ENCODE data around the gene GLI1. TPM values are rescaled to one million over a fixed set of nuclear protein-coding genes. Genes with fewer than 3 reads are reported as not detected.

The GLI1 gene
- total and polyA plus RNA-seq, 2 of the 13 experiments (the other 11 are each of a cell fraction or from before 2014, with no cell fraction given), result 0.09 to 0.20 TPM

DNA sequence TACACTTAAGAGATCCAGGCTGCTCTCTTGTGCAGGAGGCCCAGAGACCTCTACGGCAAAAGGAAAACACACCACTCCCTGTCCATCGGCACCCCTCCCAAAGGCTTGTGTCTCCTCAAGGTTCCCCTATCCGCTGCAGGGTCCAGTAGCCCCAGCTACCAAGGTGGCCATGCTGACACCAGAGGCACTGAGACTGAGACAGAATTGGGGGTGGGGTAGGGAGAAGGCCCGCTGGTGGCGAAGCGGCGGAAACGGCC is 60.1 kb downstream of the GLI1 start (continued):
- no peak for TF ChIP-seq HNF4G (IDR thresholded peaks at IDR 0.05; ENCODE audit: borderline replicate concordance, low read depth, low read length)
- TF ChIP-seq HNF4G (CRISPR knock-in tag; IDR thresholded peaks at IDR 0.05; ENCODE audit: borderline replicate concordance, low read depth), result no peak
- TF ChIP-seq, protein P1, sequence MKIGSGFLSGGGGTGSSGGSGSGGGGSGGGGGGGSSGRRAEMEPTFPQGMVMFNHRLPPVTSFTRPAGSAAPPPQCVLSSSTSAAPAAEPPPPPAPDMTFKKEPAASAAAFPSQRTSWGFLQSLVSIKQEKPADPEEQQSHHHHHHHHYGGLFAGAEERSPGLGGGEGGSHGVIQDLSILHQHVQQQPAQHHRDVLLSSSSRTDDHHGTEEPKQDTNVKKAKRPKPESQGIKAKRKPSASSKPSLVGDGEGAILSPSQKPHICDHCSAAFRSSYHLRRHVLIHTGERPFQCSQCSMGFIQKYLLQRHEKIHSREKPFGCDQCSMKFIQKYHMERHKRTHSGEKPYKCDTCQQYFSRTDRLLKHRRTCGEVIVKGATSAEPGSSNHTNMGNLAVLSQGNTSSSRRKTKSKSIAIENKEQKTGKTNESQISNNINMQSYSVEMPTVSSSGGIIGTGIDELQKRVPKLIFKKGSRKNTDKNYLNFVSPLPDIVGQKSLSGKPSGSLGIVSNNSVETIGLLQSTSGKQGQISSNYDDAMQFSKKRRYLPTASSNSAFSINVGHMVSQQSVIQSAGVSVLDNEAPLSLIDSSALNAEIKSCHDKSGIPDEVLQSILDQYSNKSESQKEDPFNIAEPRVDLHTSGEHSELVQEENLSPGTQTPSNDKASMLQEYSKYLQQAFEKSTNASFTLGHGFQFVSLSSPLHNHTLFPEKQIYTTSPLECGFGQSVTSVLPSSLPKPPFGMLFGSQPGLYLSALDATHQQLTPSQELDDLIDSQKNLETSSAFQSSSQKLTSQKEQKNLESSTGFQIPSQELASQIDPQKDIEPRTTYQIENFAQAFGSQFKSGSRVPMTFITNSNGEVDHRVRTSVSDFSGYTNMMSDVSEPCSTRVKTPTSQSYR (CRISPR knock-in tag; IDR thresholded peaks at IDR 0.05; ENCODE audit: borderline replicate concordance), result no peak
- TF ChIP-seq FOSL1 (CRISPR knock-in tag; IDR thresholded peaks at IDR 0.05; ENCODE audit: borderline replicate concordance), result no peak
- no peak for TF ChIP-seq ADNP (CRISPR knock-in tag; IDR thresholded peaks at IDR 0.05)
- TF ChIP-seq, protein P2, sequence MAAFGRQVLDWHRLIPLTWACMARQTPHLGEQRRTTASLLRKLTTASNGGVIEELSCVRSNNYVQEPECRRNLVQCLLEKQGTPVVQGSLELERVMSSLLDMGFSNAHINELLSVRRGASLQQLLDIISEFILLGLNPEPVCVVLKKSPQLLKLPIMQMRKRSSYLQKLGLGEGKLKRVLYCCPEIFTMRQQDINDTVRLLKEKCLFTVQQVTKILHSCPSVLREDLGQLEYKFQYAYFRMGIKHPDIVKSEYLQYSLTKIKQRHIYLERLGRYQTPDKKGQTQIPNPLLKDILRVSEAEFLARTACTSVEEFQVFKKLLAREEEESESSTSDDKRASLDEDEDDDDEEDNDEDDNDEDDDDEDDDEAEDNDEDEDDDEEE (CRISPR knock-in tag; IDR thresholded peaks at IDR 0.05), result 0 out of 2 replicates have a peak, but pooled peaks have one; percentile 37
- TF ChIP-seq NR2F6 (IDR thresholded peaks at IDR 0.05), result no peak
- TF ChIP-seq NR2F6 (CRISPR knock-in tag; IDR thresholded peaks at IDR 0.05), result no peak
- no peak for TF ChIP-seq ZNF629 (CRISPR knock-in tag; conservative IDR thresholded peaks at IDR 0.05)
- TF ChIP-seq ZNF775 (CRISPR knock-in tag; IDR thresholded peaks at IDR 0.05; ENCODE audit: borderline replicate concordance), result no peak
- TF ChIP-seq ZNF24 (IDR thresholded peaks at IDR 0.05), result no peak
- TF ChIP-seq ZNF839 (CRISPR knock-in tag; IDR thresholded peaks at IDR 0.05; ENCODE audit: borderline replicate concordance), result no peak
- TF ChIP-seq PHF5A (CRISPR knock-in tag; IDR thresholded peaks at IDR 0.05; ENCODE audit: low read depth, unreplicated experiment), result no peak
- TF ChIP-seq, protein P3, sequence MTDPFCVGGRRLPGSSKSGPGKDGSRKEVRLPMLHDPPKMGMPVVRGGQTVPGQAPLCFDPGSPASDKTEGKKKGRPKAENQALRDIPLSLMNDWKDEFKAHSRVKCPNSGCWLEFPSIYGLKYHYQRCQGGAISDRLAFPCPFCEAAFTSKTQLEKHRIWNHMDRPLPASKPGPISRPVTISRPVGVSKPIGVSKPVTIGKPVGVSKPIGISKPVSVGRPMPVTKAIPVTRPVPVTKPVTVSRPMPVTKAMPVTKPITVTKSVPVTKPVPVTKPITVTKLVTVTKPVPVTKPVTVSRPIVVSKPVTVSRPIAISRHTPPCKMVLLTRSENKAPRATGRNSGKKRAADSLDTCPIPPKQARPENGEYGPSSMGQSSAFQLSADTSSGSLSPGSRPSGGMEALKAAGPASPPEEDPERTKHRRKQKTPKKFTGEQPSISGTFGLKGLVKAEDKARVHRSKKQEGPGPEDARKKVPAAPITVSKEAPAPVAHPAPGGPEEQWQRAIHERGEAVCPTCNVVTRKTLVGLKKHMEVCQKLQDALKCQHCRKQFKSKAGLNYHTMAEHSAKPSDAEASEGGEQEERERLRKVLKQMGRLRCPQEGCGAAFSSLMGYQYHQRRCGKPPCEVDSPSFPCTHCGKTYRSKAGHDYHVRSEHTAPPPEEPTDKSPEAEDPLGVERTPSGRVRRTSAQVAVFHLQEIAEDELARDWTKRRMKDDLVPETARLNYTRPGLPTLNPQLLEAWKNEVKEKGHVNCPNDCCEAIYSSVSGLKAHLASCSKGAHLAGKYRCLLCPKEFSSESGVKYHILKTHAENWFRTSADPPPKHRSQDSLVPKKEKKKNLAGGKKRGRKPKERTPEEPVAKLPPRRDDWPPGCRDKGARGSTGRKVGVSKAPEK (CRISPR knock-in tag; IDR thresholded peaks at IDR 0.05; ENCODE audit: borderline replicate concordance), result no peak
- no peak for TF ChIP-seq TRIM24 (CRISPR knock-in tag; IDR thresholded peaks at IDR 0.05)
- 0 out of 2 replicates have a peak, but pooled peaks have one; percentile 33 for TF ChIP-seq ZNF451 (CRISPR knock-in tag; IDR thresholded peaks at IDR 0.05)
- no peak for TF ChIP-seq GTF2F1 (IDR thresholded peaks at IDR 0.05; ENCODE audit: low read length)
- peak; percentile 8 for TF ChIP-seq U2AF1 (optimal IDR thresholded peaks at IDR 0.05; ENCODE audit: low read depth, low read length)
- TF ChIP-seq ZNF225 (CRISPR knock-in tag; IDR thresholded peaks at IDR 0.05), result 0 out of 2 replicates have a peak, but pooled peaks have one; percentile 48
- TF ChIP-seq, protein P4, sequence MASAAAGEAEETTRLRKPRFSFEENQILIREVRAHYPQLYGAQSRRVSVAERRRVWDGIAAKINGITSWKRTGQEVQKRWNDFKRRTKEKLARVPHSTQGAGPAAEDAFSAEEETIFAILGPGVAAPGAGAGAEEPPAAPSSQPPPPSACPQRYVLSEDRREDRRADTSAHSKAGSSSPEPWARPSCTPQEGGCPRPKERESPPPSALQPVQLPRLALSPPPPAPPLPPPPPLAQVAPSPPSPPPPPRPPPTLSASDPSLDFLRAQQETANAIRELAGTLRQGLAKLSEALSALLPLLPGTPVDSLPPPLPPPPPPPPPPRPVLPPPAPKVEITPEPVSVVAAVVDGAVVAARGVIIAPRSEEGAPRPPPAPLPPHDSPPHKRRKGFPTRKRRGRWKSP (CRISPR knock-in tag; IDR thresholded peaks at IDR 0.05), result no peak
- TF ChIP-seq ZNF350 (CRISPR knock-in tag; IDR thresholded peaks at IDR 0.05; ENCODE audit: borderline replicate concordance, low read depth), result peak; percentile 18; the same call in 1 of the 2 replicates
- TF ChIP-seq KLF16 (CRISPR knock-in tag; IDR thresholded peaks at IDR 0.05), result no peak
- TF ChIP-seq, protein P5, sequence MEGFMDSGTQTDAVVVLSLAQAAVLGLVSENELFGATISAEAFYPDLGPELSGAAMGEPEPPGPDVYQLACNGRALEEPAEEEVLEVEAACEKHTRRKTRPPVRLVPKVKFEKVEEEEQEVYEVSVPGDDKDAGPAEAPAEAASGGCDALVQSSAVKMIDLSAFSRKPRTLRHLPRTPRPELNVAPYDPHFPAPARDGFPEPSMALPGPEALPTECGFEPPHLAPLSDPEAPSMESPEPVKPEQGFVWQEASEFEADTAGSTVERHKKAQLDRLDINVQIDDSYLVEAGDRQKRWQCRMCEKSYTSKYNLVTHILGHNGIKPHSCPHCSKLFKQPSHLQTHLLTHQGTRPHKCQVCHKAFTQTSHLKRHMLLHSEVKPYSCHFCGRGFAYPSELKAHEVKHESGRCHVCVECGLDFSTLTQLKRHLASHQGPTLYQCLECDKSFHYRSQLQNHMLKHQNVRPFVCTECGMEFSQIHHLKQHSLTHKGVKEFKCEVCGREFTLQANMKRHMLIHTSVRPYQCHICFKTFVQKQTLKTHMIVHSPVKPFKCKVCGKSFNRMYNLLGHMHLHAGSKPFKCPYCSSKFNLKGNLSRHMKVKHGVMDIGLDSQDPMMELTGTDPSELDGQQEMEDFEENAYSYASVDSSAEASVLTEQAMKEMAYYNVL (CRISPR knock-in tag; IDR thresholded peaks at IDR 0.05; ENCODE audit: borderline replicate concordance), result no peak

All from HepG2 (cell line).